HG02870 (cell line): Measurements from ENCODE around the gene SAMM50.
"Not testable (repeated sequence)": the region's sequence is repeated elsewhere in the genome, so short reads cannot be mapped to it uniquely, and the experiment has no call there.

Source experiments
- ATAC-seq: cut with Tn5 transposase; IDR thresholded peaks from one replicate; pipeline ENCODE4 v1.9.1; 2021; ENCODE audit warnings: mild to moderate bottlenecking, moderate library complexity; ENCODE audit not compliant: unreplicated experiment

SAMM50 gene

DNA sequence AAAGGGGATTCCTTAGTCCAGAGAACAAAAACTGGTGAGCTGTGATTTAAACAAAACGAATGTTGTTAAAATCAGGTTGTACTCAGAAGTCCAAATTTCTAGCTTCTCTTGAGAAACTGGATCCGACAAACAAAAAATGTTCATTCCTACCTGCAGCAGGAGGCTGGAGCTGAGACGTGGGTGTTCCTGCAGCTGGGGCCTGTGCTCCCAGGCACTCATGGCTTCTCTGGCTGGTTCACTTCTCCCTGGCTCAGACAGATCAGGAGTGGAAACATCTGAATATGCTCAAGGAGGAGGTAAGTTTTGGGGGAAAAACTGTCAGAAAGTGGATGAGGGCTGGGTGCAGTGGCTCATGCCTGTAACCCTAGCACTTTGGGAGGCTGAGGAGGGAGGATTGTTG is 44.1 kb downstream of the SAMM50 start:
- no peak for ATAC-seq

- no peak for ATAC-seq
Measured at GRCh38 chr22:44000123-44000522, 44.9 kb downstream of the SAMM50 start.

DNA sequence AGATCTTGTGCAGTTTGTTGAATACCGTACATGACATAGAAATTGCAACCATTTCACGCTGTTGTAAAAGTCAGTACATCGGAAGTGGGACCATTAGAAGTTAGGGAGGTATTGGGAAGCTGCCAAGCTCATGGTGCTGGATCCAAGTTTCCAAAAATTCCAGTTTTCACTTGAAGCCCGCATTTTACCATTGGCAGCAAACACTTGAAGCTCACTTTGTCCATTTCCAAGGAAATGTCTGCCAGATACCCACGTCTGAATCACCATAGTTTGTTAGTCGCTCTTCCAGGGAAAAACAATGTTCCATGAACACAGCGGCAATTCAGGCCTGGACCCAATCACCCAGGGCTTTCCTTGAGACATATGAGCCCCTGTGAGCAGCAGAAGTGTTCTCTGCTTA is 46.3 kb downstream of the SAMM50 start:
- ATAC-seq = no peak

- no peak for ATAC-seq
Measured at GRCh38 chr22:44002324-44002723, 47.1 kb downstream of the SAMM50 start.

DNA sequence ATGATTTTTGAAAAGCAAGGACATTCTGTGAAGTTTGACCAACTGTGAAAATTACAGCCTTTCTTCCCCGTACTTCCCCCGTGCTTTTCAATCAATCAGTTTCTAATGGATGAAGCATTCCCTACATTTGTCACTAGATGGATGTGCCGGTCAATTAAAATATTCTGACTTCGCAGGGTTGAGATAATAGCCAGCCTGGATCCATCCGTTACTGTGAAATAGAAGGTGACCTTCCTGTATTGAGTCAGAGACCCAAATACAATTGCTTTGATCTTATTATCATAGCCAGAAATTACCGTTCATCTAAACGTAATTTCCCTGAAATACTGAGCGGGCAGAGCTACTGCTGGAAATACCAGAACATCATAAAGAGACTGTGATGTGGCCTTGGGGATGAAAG is 47.8 kb downstream of the SAMM50 start:
- no peak for ATAC-seq

GRCh38 chr22:44003405-44004103 is 48.3 kb downstream of the SAMM50 start:
- no peak for ATAC-seq

GRCh38 chr22:44004104-44004460 is 48.8 kb downstream of the SAMM50 start:
- no peak for ATAC-seq

DNA sequence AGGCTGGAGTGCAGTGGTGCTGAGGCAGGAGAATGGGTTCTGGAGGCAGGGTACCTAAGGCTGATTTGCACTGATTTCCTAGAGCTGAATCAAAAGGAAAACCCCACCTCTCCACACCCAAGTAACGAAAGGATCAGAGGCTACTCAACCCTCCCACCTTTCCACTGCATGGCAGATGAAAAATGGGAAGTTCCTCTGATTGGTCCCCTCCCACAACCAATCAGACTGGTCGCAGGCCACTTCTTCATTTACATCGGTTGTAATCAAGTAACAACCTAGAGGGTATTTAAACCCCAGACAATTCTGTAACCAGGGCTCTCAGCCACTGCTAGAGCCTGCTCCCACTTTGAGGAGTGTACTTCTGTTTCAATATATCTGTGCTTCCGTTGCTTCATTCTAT is 50.3 kb downstream of the SAMM50 start:
- ATAC-seq = no peak

DNA sequence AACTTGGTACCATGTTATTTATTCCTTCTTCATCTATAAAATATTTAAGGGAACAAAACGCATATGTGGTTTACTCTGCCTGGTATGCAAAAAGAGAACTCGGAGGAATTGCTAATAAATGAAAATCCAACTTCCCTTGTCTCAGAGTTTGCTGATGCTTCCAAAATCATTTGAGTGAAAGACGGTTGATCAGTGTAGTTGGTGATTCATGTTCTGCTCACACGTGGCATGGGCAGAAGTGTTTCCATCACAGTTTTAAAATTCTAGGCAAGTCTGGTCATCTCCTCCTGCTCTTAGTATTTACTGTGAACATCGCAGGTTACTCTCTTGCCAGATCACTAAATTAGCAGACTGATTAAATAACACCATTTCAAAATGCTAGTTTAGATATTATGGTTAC is 56.9 kb downstream of the SAMM50 start:
- ATAC-seq = no peak

GRCh38 chr22:44012591-44012990 is 57.3 kb downstream of the SAMM50 start:
- no peak for ATAC-seq

DNA sequence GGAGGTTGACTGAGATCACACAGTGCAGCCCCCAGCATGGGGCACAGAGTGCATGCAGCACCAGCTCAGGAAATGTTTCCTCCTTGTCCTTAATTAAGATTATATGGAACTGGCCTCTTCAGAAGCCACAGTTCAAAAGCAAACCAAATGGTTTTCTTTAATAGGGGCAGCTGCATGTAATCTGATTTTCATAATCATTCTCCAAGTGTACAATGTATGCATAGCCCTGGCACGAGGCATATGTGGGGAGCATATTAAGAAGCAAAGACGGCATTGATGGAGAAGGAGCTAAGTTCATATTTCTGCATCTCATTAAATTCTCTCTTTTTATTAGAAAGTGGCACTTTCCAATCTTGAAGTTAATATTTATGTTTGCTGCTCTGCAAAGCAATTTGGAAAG is 59.0 kb downstream of the SAMM50 start:
- no peak for ATAC-seq

DNA sequence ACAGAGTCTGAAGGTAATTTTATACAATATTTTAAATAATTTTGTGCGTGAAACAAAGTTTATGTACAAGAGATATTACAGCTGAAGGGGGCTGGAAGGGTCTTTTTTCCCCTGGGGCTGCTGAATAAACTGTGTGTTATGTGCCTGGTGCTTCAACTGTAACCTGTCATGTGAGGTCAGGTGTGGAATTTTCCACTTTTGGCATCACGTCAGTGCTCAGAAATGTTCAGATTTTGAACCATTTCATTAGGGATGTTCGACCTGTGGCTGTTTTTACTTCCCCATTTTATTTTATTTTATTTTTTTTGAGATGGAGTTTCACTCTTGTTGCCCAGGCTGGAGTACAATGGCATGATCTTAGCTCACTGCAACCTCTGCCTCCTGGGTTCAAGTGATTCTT is 61.3 kb downstream of the SAMM50 start:
- ATAC-seq = not testable (repeated sequence)

DNA sequence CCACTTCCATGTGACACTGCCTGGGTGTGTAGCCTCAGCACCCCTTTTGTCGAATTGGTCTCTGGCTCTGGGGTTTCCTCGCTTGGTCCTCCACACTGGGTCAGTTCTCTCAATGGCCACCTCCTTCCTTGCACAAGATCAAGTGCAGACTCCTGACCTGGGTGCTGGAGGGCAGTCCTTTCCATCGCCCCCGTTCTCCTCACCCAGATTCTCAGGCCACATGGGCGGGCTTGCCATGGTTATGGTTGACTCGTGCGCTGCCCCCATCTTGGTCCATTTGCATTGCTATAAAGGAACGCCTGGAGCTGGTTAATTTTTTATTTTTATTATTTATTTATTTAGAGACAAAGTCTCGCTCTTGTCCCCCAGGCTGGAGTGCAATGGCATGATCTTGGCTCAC is 63.4 kb downstream of the SAMM50 start:
- ATAC-seq = no peak

- ATAC-seq = no peak
Measured at GRCh38 chr22:44019416-44019815, 64.2 kb downstream of the SAMM50 start.

DNA sequence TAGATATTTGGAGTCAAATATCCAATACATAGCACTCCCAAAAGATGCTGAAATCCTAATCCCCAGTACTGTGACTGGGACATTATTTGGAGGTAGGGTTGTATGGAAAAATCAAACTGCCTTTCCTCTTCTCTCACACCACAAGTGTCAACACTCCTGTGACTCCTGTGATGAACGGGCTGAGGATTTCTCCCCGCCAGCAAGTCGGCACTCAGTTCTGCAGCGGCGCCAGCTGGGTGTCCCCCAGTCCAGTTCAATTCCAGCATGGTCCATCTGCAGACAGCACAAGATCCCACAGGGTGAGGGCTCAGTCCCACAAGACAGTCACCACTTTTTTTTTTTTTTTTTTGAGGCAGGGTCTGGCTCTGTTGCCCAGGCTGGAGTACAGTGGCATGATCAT is 64.6 kb downstream of the SAMM50 start:
- no peak for ATAC-seq

DNA sequence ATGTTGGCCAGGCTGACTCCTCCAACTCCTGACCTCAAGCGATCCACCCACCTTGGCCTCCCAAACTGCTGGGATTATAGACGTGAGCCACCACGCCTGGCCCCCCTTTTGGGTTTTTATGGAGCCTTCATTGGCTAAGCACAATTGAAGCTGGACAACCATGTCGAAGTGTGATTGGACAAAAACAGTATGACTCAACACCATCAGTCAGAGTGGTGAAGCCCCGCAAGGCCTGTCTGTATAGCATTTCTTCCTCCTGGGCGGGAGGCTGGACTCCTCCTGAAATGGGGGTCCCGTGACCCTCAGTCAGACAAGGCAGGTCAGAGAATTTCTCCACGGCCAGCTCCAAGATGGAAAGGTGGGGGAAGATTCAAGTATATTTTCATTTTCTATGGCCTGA is 65.7 kb downstream of the SAMM50 start:
- ATAC-seq = no peak

GRCh38 chr22:44023404-44024287 is 68.4 kb downstream of the SAMM50 start:
- ATAC-seq = no peak

GRCh38 chr22:44024288-44024921 is 69.2 kb downstream of the SAMM50 start, which contains the start of gene PARVB:
Gene PARVB, plus strand, starts transcription at chr22:44024302. Its CDS starts 38 bp downstream, at chr22:44024340.
- no peak for ATAC-seq

- peak; percentile 48 for ATAC-seq
Measured at GRCh38 chr22:44025171-44026065, 70.2 kb downstream of the SAMM50 start.

- ATAC-seq = no peak
Measured at GRCh38 chr22:44026066-44026629, 70.9 kb downstream of the SAMM50 start.
